ENCODE data around the gene ELMOD3.
"Not testable (repeated sequence)": the region's sequence is repeated elsewhere in the genome, so short reads cannot be mapped to it uniquely, and the experiment has no call there.

ELMOD3 gene

DNA sequence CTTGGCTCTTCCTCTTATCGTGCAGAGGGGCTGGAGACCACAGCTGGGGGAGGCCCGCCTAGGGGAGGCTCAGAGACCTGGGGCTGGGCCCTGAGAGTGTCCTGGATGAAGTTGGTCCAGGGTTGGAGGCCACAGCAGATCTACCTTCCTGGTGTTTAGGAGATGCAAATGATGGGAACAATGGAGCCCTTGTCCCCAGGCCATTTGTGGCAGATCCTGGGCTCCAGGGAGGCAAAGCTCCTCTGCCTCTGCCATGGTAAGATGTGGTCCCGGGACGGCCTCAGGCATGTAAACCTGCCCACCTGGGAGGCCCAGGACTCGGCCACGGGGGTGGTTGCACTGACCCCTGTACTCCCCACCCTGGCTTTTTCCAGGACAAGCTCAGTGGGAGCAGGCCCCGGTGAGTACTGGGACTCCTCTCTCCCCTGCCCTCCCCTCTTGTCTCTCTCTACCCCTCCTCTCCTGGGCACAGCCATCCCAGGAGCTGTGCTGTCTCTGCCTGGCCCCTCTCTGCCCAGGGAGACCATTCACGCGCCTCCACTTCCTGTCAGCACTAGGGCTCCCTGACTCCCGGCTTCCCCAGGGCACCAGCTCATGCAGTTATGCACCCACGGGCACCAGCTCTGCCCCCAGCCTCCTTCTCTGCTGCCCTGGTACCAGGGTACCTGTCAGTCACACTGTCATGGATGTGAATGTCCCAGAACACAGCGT lies 74.8 kb downstream of the ELMOD3 start:
- DNase-seq = no peak

DNA sequence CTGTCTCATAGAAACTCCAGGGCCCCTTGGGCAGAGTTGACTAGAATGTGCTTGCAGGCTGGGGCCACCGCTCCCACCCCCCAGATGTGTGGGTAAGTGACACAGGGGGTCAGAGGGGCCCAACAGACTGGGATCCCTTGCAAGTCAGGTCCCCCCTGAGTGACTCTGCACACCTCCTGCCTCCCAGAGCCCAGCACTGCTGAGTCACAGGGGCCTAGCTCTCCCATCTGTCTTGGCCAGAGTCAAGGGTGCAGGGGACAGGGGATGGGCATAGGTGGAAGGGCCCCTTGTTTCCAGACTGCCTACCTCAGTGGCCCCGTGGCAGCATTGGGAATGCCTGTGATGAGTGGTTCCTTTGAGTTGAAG lies 75.3 kb downstream of the ELMOD3 start:
- DNase-seq = no peak

DNA sequence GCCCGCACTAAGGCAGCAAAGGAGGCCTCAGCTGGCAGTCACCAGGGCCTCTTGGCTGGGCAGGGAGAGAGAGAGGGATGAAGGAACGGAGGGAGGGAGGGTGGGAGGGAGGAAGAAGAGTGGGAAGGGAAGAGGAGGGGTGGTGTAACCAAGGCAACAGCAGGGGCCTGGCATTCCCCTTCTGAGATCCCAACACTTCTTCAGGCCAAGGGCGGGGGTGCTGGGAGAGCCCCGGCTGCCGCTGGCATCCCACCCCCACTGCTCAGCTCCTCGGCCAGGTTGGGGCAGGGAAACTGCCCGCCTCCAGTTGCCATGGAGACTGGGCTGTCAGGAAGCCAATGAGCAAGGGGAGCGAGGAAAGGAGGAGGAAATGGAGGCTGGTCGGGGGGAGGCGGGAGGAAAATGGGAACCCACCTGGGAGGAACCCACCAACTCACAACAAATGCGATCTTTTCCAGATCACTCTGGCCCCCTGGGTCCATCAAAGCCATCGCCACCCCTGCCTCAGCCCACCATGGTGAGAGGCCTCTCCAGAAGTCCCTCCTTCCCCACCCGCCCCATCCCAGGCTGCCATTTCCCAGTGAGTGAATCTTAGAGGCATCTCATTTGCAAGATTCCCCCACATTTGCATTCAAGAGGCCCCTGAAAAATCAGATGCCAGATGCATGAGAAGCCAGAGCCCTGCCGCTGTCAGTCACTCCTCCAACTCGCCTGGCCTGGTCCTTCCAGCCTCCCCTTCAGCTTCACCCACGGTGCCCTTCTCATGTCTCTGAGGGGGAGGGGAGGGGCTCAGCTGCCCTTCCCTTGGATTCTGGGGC lies 76.4 kb downstream of the ELMOD3 start:
- DNase-seq = no peak

DNA sequence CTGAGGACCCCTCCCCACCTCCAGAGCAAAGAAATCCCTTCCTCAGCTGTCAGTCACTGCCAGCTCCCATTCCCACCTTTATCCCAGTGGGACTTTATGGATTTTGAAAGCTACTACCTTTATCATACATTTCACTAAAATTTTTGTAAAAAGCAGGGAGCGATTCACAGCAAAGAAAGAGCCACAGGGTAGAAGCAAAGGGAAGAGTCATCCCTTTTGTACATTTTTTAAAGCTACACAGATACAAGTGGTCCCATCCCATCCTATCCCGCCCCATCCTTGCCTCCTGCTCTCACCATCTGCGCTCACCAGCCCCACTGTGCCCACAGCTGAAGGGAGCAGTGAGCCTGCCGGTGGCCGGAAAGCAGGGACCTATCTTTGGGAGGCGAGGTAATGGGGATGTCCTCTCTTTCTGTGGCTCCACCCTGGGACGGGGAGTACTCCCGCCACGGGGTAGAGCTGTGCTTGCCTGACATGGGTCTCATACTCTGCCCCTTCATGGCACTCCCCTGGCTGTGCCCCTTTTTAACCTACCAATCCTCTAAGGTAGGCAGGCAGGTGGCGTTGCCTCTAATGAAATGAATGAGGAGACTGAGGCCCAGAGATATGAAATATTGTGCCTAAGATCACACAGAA lies 77.1 kb downstream of the ELMOD3 start:
- no peak for DNase-seq

DNA sequence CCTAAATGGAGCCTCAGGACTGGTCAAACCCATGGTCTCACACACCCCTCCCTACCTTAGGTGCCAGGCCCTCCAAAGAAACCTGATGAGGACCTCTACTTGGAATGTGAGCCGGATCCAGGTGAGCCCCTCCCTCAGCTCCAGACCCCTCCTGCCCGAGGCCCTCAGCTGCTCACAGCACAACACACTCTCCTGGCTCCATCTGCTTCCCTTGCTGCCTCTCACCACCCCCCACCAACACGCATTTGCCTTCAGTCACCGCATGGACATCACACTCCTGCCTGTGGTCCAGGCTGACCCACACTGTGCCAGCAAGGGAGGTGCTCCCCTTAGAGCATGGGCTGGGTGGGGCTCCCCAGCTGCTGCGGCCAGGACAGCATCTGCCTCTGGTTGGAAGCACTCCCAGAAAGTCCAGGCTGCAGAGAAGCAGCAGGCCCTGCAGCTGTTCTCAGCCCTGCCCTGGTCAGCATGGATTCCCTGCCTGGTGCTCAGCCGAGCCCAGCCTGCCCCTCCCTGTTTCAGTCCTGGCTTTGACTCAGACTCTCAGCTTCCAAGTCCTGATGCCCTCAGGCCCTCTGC lies 79.0 kb downstream of the ELMOD3 start:
- peak; percentile 89 for DNase-seq

DNA sequence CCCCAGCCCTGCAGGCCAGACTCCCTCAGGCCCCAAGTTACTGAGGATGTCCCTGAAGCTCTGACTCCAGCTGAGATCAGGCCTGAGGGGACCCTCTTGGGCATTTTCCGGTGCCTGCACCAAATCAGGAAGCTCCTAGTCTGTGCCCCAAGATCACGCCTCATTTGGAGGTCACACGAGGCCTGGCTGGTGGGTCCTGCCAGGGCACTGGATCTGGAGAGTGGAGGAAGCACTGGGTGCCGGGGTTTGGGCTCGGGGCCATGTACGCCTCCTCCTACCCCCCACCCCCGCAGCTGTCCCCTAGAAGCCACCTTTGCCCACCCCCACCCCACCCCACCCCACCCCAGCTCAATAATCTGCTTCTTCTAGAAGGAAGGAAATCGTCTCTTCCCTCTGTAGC lies 80.1 kb downstream of the ELMOD3 start:
- DNase-seq = no peak

DNA sequence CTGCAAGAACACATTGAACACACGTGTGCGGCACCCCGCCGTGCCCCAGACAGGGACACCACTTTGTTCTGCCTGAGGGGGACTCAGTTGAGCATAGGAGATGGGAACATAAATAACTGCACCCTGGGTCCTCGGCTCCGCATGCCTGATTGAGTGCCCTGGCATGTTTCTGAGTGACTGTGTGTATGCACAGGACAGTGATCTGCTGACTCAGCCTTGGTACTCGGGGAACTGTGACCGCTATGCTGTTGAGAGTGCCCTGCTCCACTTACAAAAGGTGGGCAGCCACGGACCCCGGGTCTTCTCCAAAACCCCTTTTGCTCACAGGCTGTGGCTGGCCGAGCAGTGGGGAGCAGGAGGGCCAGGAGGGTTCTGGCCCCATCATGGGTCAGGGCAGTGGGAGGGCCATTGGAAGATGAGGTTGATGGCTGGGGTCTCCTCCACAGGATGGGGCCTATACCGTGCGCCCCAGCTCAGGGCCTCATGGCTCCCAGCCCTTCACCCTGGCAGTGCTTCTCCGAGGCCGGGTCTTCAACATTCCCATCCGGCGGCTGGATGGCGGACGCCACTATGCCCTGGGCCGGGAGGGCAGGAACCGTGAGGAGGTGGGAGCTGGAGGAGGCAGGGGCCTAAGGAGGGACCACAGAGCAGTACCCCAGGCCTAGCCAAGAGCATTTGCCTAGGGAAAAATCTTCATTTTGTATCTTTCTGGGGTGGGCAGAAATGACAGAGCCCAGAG lies 80.8 kb downstream of the ELMOD3 start:
- DNase-seq = no peak

DNA sequence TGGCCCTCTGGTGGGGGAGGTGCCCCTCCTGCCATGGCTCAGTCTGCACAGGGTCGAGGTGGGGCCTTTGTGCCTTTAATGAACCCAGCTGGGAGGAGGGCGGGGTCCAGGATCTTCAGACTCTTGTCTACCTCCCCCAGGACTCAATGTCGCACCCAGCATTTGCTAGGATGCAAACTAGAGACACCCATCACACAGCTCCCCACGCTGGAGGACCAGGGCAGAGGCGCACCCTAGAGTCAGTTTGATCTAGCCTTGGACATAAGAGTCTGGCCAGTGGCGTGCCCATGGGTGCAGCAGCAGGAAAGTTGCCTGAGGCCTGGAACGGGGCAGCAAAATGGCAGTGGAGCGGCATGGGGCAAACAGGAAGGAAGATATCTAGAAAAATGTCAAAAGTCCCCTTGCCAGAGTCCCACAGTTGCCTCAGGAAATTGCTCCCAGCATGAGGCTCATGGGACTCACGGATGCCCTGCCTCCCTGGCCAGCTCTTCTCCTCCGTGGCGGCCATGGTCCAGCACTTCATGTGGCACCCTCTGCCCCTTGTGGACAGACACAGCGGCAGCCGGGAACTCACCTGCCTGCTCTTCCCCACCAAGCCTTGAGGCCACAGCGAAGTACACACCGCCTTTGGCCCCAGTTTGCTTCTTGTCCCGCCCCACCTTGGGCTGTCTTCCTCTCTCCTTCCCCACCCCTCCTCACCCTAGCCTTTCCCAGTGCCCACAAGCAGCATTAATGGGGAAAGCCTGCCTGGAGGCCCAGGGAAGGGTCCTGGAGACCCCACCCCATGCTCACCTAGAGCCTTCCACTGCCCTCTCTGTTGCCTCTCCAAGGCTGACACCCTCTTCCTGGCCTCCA lies 81.6 kb downstream of the ELMOD3 start:
- DNase-seq = no peak

DNA sequence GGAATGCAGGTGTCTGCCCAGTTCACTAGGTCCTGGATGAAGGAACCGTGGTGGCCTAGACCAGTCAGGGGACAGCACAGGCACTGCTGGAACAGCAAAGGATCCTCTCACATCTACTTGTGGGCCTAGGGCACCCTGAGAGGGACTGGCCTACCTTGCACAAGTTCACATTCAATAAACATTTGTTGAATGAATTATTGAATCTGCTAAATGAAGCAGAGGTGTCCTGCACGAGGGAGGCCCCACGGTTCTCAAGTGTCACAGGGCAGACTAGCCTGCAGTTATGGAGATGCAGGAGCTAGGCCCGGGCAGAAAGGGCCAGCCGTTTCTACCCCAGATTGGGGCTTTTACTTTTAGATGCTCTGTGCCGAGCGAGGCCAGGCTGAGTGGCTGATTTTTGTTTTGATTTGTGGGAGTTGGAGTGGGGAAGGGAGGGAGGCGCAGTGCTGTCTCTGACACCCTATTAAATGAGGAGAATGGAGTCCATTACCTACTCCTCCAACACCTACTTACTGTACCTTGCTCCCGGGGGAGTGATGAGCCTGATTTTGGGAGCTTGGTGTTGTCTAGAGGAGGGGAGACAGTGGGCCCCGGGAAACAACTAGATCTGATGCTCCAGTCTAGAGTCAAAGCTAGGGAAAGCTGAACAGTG lies 82.4 kb downstream of the ELMOD3 start:
- no peak for DNase-seq

DNA sequence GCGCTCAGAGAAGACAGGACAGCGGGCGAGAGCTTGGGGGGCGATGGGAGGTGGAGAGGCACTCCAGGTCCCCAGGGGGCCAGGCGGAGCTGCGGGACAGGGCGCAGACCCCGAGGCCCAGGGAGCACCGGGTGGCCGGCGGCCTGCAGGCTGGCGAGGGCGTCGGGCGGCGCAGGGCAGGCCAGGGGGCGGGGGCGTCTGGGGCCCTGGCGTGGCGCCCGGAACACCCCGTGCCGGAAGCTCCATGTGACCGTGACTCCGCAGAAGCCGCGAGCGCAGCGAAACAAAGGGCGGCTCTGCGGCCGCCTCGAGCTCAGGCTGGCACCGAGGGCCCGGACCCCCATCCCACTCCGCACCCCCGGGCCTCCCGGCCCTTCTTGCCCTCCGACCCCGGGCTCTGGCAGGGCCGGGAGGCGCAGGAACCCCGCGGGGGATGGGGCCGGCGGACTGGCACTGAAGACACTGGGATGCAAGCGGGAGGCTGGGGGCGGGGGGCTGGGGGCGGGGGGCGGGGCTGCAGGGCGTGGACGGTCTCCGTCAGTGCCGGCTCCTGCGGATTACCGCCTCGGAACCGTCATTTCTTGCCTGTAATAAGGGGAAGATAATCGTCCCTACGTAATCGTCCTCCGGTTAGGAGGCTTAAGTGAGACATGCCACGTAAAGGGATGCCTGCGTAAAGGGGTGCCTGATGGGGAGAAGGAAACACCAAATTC lies 83.1 kb downstream of the ELMOD3 start:
- peak; percentile 49 for DNase-seq

DNA sequence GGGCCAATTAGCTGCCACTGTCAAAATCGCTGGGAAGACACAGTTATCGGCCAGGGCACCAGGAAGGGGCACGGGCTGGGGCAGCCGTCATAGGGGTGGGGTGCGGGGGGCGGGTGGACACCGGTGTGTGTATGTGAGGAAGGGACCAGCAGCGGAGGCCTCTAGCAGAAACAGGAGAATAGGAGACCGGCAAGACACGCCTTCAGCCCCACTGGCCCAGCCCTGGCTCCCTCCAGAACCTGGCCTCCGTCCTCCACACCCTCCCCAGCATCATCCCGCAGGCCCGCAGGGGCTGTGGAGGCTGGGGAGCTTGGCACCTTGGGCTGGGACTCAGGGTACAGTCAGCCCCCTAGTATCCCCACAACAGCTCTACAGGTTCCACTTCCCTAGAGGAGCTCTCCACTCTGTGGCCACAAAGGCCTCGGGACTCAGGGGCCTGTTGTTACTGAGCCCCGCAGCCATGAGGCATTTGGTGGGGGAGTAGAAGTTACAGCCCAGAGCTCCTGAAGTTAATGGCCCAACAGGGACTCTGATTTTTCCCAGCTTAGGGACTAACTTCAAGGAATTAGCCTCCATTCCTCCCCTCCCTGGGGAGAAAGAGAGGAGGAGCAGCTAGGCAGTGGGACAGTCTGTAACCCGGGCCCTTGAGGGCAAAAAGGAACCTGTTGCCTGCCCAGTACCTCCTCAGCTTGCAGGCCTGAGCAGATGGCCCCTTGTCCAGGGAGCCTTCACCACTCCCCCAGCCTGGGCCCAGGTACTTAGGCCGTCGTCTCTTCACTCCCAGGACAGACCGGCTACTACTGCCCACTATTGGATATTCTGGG lies 83.8 kb downstream of the ELMOD3 start:
- DNase-seq = peak; percentile 41

DNA sequence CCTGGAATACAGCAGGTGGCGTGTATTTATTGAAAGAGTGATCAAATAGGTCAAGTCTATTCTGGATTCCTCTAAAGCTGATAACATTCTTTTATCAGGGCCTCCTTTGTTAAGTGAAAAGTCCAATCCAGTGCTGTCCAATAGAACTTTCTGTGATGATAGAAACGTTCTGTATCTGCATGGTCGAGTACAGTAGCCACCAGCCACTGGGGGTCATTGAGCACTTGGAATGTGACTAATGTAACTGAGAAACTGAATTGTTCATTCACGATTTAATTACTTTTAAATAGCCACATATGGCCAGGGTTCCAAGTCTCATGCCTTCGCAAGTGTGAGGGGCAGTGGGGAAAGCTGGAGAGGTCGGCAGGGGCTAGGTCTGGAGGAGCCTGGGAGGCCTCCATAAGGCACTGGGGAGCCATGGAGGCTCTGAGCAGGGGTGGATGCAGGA lies 84.5 kb downstream of the ELMOD3 start:
- no peak for DNase-seq

DNA sequence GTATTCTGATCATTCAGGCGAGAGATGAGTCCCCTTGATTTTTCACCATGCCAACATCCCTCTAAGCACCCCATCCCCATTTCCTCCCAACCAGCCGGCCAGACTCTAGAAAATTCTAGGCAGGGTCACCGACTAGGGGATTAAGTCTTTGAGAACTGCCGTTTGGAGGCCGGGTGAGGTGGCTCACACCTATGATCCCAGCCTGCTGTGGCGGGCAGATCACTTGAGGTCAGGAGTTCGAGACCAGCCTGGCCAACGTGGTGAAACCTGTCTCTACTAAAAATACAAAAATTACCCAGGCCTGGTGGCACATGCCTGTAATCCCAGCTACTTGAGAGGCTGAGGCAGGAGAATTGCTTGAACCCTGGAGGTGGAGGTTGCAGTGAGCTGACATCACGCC lies 85.0 kb downstream of the ELMOD3 start:
- not testable (repeated sequence) for DNase-seq

DNA sequence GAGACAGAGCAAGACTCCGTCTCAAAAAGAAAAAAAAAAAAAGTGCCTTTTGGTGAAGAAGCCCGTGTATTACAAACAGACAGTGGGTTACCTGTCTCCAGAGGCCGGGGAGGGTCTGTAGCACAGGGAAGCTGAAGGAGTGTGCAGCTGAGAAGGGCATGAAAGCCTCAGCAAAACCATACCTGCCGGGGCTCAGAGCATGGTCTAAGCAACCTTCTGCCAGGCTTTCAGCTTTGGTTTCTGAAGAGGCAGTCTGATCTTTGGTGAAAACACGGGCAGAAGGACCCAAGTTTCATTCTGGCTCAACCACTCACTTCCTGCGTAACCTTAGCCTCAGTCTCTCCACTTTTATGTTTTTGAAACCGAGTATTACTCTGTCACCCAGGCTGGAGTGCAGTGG lies 85.4 kb downstream of the ELMOD3 start:
- no peak for DNase-seq

DNA sequence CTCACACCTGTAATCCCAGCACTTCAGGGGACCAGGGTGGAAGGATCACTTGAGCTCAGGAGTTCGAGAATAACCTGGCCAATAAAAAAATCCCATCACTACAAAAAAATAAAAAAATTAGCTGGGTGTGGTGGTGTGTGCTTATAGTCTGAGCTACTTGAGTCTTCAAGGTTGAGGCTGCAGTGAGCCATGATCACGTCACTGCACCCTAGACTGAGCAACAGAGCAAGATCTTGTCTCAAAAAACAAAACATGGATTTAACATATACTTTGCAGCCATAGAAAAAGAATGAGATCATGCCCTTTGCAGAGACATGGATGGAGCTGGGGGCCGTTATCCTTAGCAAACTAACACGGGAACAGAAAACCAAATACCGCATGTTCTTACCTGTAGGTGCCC lies 86.2 kb downstream of the ELMOD3 start:
- no peak for DNase-seq
